Vagina (tissue), 2 donors: ENCODE measurements around the gene AFF3.
"Not testable (repeated sequence)": the region's sequence is repeated elsewhere in the genome, so short reads cannot be mapped to it uniquely, and the experiment has no call there.

ENCODE experiments used
- POLR2A ChIP-seq, 2 donors: fragments of 450-650 bp; IDR thresholded peaks; one replicate each; pipeline ENCODE4 v1.6.1; 2017; ENCODE audit warnings: antibody characterized with exemption in 2 of 2, mild to moderate bottlenecking in 2 of 2, moderate library complexity in 2 of 2
- POLR2AphosphoS5 ChIP-seq, 2 donors: sonication (generic); formaldehyde crosslinking; IDR thresholded peaks; one replicate each; pipeline ENCODE4 v1.9.0; 2017; ENCODE audit warnings: antibody characterized with exemption in 2 of 2, mild to moderate bottlenecking in 2 of 2, low read depth in 1 of 2; ENCODE audit not compliant: insufficient read depth in 1 of 2
- TF ChIP-seq, protein P1 (sequence below), 3 experiments: fragments of 450-650 bp in 2 of 3; fragments of 200-600 bp in 1 of 3; sonication (generic) in 1 of 3; IDR thresholded peaks; one replicate each; pipeline ENCODE4 v1.5.1; 2017 to 2019; ENCODE audit warnings: antibody characterized with exemption in 3 of 3, mild to moderate bottlenecking in 2 of 3, moderate library complexity in 2 of 3

- TF ChIP-seq, protein P1, sequence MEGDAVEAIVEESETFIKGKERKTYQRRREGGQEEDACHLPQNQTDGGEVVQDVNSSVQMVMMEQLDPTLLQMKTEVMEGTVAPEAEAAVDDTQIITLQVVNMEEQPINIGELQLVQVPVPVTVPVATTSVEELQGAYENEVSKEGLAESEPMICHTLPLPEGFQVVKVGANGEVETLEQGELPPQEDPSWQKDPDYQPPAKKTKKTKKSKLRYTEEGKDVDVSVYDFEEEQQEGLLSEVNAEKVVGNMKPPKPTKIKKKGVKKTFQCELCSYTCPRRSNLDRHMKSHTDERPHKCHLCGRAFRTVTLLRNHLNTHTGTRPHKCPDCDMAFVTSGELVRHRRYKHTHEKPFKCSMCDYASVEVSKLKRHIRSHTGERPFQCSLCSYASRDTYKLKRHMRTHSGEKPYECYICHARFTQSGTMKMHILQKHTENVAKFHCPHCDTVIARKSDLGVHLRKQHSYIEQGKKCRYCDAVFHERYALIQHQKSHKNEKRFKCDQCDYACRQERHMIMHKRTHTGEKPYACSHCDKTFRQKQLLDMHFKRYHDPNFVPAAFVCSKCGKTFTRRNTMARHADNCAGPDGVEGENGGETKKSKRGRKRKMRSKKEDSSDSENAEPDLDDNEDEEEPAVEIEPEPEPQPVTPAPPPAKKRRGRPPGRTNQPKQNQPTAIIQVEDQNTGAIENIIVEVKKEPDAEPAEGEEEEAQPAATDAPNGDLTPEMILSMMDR (IDR thresholded peaks at IDR 0.05): not testable (repeated sequence)
- not testable (repeated sequence) for TF ChIP-seq POLR2A (IDR thresholded peaks at IDR 0.05); POLR2AphosphoS5 (IDR thresholded peaks at IDR 0.05; ENCODE audit: insufficient read depth in 1 of 2, low read depth in 1 of 2)
Measured at GRCh38 chr2:100082302-100082978, 60.0 kb downstream of the AFF3 start.
